ENCODE measurements around the gene GAL3ST1.
"Not testable (repeated sequence)": the region's sequence is repeated elsewhere in the genome, so short reads cannot be mapped to it uniquely, and the experiment has no call there.

Gene GAL3ST1

DNA sequence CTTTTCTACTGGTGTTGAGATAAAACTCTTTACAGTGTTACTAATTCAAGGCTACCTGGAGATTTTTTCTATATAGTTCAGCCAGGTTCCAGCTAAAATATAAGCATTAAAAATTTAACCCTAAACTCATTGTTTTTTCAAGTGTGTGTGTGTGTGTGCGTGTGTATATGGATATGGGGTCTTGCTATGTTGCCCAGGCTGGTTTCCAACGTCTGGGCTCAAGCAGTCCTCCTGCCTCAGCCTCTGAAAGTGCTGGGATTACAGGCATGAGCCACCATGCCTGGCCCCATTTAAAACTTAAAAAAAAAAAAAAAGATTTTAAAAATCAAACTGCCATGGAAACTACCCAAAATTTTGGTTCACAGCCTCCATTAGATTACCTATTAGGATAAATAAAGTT, 21.7 kb upstream of the GAL3ST1 start:
- no peak for DNase-seq

DNA sequence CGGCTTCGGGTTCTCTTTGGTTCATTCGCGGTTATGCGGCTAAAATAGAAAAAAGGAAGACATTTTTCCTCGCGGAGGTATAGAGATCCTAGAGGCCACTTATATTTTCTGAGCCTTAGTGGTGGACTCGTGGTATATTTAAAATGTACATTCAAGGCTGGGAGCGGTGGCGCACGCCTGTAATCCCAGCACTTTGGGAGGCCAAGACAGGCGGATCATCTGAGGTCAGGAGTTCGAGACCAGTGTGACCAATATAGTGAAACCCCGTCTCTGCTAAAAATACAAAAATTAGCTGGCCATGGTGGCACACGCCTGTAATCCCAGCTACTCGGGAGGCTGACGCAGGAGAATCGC, 17.9 kb upstream of the GAL3ST1 start:
- not testable (repeated sequence) for DNase-seq

DNA sequence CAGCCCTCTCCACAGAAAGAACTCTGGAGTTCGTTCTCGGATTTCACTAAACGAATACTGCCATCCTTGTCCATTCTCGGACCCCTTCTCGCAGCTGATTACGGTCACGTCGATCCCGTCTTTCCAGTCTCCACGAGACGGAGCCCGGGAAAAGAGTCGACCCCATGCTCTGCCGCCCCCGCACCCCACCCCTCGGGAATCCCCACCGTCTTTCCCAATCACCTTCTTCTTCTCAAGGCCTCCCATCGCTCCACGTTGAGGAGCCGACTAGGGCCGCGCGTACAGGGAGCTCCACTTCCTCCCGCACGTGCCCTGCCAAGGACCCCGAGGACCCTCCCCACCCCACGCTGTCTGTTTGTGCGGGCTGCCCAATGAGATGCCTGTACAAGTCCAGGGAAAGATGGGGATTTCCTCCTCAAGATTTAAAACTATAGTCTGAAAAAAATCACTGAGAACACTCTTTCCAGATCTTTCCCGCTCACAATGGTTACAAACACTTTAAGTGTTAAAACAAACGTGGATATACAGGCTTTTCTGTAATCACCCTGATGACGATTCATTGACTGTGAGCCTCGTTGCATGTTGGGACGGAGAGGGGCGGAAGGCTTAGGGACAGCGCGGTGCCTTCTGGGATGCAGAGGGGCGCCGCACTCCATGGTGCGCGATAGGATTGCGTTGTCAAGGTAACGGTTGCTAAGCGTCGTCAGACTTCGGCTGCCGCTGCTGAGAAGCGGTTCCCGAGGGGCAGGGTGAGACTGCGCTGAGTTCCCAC, 17.3 kb upstream of the GAL3ST1 start, which contains the start of gene PES1:
Gene PES1, minus strand, starts transcription at position 323 of the 772 bp plus-strand sequence. Its CDS starts 77 bp downstream, at position 246.
- DNase-seq = peak; percentile 96

DNA sequence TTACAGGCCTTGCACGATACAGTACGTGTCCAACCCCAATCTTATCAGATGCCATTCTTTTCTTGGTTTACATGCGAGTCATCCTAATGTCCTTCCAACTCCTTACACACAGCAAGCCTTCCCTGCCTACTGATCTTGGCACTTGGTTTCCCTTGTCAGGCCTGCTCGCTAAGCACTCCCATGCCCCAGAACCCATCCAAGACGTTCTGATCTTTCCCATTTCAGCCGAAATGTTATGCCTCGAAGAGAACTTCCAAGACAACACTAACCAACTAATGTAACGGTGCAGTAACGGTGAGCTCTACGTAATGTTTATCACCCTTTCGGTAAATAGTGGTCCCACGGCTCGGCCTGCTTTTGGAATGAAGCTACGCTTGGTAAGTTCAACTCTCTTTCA, 16.7 kb upstream of the GAL3ST1 start:
- no peak for DNase-seq

DNA sequence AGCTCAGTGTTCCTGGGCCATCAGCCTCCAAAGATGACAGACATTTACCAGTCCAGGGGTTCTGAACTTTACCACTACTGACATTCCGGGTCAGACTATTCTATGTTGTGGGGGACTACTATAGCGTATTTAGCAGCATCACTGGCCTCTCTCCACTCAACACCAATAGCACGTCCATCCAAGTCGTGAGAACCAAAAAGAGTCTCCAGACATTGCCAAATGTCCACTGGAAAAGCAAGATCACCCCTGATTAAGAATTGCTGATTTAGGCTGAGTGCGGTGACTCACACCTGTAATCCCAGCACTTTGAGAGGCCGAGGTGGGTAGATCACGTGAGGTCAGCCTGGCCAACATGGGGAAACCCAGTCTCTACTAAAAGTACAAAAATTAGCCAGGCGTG, 11.9 kb upstream of the GAL3ST1 start:
- DNase-seq = no peak

DNA sequence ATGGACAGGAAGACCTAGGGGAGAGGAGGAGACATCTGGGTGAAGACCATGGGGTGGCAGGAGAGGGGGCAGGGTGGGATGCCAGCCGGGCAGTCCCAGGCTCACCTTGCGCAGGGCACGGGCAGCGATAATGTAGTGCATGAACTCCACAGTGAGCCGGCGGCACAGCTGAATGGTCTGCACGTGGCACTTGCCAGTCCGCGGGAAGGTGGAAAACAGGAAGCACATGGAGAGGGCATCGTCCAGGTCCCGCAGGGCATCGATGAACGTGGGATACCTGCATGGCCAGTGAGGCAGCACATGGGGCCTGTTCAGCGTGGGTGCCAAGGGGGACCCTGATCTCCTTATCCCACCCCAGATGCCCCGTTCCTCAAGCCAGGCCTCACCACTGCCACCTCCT, 10.0 kb upstream of the GAL3ST1 start:
- no peak for DNase-seq

DNA sequence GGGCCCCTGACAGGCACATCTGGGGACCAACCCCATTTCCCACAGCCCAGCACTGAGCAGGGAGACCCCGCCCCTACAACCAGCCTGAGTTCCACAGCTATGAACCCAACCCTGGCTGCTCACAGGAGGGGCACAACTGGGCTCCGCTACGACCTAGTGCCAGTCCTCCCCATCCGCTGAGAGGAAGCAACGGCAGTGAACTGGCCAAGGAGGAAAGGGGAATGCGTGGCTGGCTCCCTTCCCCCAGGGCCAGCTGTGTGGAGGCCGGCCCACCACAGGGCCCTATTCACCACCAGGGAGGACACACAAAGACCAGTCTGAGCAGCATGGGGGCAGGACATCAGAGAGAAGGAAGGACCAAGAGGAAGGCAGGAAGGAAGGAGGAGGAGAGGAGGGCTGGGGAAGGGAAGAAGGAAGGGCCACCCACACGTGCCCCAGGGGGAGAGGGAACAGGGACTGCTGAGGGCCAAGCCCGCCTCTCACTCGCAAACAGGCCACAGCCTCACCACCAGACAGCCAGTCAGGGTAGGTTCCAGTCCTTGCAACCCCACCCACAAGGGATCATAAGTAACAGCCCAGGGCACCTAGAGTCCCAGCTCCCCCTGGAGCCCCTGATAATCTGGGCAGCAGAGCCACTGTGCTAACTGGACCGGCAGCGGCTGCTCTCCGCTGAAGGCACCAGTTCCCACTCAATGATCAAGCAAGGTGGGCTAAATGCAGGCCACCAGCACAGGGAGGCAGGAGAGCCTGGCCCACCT, 8.5 kb upstream of the GAL3ST1 start:
- no peak for DNase-seq

DNA sequence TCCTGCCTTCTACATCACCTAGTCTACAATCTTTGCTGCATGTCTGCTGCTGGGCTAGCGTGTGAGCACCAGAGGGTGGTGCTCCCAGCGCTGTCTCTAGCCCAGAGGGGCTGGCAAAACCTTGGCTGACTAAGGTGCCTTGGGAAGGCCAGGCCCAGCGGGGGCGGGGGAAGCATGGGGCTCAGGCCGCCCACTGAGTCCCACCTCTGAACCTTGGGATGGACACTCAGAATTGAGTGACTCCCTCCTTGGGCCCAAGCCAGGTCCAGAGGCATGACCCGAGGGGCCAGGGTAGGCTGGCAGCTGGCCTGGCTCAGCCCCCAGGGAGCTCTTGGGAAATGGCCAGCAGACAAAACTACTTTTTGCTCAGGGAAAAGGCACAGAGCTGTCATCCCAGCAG, 7.6 kb upstream of the GAL3ST1 start:
- DNase-seq = no peak

DNA sequence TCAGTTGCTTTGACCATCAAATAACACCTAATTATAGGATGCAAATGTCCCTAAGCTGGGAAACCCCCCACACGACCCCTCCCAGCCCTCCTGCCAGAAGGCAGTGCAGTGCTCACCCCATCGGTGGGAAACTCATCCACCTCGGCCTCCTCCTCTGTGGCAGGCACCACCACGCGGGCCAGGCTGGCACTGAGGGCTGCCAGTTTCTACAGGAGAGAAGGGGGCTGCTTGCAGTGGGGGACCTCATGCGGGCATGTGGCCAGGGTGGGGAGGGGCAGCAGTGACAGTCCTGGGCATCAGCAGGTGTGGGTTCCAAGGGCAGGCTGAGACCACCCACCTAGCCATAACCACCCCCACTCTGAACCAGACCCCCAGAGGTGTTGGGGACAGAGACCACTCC, 6.4 kb upstream of the GAL3ST1 start:
- no peak for DNase-seq

DNA sequence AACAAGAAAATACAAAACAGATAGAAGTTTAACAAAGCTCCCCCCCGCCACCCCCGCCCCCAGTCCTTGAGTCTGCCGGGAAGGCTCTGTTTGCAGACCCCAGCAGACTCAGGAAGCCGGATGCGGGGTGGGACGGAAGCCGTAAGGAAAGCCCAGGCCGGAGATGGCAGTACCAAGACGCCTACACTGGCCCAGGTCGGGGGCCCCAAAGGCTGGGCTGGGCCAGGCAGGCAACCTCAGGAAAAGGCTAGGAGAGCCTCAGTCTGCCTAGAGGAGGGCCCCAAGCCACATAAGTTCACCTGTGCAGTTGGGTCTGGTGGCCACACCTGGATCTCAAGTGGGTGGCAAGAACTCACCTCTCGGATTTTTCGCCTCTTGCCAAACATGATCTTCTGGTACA, 4.0 kb upstream of the GAL3ST1 start:
- DNase-seq = no peak

DNA sequence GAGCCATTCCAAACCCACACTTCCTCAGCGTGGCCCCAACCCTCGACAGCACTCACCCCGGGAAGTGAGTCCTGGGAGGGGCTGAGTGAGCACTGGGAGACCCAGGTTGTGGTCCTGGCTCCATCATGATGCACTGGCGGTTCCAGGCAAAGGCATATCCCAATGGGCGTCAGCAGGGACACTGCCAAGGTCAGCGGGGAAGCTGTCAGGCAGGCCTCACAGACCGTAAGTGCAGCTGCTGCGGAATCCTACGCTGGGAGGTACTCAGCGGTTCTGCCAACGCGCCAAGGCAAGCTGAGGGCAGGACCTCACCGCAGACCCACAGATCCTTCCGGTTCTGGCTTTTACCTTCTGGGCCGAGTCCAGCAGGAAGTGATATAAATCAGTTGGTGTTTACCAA, 1.4 kb upstream of the GAL3ST1 start:
- DNase-seq = no peak

DNA sequence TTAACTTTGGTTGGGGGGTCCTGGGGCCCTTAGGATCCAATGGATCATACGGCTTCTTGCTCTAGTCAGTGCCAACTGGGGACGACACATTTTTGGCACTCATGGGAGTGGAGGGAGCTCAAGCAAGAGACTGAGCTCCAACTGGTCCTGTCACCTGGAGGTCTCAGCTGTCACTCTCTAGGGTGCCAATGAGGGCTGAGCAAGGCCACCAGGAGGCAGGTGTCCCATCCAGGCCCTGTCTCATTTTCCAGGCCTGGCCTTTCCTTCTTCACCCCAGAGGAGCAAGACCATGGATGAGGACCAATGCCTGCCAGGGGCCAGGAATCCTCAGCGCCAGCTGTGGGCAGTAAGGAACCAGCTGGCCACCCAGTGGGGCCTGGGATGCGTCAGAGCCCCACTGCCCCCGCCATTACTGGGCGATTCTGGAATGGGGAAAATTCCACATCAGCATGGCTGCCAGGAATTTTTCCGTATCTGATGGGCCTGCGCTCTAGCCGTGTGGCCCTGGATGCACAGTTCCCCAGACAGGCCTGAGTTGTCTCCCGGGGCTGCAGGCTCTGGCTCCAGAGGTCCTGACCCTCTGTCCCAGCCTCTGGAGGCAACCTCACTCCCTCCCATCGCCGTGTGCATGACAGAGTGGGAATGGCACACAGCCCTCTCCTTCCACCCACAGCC, 669 bp upstream of the GAL3ST1 start:
- DNase-seq = no peak

DNA sequence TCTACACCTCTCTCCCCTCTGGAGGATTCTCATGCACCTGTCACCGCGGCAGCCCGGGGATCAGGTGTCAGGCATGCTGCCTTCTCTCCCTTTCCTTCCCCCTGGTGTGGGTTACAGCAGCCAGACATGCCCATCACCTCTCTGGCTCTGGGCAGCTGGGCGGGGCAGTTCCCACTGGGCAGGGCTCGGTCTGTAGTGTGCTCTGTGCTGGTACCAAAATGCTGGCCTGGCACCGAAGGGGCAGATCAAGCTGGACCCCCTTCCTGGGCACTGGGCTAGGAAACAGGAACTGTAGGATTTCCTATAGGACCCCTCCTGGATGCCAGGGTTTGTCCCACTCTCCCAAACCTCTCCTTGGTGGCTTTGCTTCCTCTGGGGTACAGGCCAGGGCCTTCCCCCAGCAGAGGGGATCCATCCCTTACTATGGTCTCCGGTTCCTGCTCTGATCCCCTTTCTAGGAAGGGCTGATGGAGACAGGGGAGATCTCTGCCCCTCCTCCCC, 821 bp downstream of the GAL3ST1 start:
- DNase-seq = no peak

DNA sequence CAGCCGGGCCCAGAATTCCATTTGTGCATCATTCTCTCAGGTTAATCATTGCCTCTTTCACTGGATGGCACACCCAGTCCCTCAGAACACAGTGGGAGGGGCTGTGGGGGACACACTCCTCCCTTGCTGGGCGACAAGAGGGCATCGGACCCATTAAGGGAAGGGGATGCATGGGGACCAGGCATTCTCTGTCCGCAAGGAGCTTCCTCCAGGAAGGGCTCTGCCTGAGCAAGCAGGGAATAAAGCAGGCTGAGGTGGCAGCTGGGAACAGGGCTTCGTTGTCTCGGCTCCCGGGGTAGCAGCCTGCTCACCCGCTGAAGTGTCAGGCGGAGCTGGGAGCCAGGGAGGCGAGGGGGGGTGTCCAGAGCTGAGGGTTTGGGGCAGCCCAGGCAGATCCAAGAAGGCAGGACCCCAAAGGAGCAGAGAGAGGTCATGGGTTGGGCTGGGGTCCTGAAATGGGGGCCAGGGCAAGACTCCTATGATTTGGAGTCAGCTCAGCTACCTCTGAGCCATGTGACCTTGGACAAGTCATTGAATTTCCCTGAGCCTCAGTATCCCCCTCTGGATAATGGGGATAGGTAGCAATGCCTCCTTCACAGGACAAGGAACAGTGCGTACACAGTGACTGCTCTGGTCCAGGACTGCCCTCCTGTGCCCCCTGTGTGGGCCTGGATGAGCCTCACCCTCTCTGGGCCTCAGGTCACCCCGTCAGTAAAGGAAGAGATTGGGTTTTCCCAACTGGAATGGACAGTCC, 1.4 kb downstream of the GAL3ST1 start:
- DNase-seq = no peak

DNA sequence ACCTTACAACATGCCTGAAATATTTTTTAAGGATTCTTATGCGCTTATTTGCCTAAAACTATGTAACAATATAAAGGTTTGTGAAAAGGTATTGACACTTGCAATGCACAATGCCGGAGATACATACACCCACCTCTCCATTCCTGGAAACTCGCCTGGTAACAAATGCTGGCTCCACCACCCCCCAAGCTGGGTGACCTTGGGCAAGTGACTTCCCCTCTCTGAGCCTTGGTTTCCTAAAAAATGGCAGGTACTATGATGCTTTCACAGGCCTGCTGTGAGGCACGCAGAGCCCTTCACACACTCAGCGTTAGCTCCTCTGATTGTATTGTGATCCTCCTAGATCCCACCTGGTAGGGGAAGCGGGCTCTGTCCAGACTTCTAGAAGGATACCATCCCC, 2.3 kb downstream of the GAL3ST1 start:
- DNase-seq = no peak

DNA sequence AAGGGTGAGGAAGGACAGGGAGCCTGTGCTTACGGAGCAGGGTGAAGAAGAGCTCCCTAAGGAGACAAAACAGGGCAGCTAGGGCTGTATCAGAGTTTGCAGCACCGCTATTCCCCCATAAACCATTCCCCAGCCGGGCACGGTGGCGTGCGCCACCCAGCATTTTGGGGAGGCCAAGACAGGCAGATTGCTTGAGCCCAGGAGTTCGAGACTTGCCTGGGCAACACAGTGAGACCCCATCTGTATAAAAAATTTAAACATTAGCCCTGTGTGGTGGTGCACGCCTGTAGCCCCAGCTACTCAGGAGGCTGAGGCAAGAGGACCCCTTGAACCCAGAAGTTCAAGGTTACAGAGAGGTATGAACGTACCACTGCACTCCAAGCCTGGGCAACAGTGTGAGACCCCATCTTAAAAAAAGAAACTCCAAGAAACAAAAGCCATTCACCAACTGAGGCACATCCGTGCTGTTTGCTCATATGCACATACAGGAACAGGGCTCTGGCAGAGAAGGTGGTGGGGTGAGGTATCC, 4.7 kb downstream of the GAL3ST1 start:
- DNase-seq = no peak

DNA sequence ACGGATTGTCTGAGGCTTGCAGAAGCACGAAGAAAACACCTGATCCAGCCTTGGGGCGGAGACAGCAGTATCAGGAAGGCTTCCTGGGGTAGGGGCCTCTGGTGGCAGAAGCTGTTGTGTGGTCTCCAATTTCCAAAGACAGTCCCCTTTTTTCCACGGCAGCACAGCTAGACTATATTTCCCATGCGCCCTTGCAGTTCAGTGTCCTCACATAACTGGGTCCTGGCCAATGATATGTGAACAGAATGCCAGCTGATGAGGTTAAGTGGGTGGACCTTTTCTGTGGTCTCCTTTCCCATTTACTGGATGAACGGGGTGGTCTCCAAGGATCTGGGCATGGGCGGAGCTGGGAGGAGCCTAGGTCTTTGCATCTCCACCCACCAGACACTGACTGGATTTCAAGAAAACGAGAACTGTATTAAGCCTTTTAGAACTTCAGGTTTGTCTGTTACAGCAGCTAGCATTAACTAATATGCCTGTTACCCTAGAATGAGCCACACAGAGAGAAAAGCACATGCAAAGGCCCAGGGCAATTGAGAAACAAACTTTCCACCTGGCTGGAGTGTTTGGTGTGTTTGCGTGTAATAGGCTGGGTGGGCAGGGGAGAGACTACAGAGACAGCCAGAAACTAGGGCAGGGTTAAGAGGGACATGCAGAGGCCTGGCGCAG, 6.2 kb downstream of the GAL3ST1 start:
- DNase-seq = no peak

DNA sequence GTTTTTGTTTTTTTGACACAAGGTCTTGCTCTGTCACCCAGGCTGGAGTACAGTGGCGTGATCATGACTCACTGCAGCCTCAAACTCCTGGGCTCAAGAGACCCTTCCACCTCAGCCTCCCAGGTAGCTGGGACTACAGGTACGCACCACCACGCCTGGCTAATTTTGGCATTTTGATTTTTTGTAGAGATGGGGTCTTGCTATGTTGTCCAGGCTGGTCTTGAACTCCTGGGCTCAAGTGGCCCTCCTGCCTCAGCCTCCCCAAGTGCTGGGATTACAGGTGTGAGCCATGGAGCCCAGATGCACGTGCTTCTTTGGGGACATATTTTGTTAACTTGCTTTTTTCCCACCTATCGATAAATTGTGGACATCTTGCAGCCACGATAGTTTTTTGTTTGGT, 7.2 kb downstream of the GAL3ST1 start:
- DNase-seq = not testable (repeated sequence)

DNA sequence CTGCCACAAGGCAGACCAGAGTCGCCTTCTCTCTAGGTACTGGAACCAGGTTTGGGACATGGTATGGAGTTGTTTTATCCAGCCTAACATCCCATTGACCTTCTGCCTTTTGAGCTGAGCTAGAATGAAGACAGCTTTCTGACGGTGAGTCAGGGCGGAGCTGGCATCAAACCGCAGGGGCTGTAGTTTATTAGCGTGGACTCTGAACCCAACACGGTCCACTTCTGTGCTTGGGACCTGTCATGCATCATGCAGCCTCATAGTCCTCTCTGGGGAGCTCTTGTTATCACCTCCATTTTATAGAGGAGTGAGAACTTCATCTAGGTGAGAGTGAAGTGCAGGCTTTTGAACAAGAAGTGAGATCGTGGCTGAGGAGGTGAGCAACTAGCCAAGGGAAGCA, 8.3 kb downstream of the GAL3ST1 start:
- no peak for DNase-seq

DNA sequence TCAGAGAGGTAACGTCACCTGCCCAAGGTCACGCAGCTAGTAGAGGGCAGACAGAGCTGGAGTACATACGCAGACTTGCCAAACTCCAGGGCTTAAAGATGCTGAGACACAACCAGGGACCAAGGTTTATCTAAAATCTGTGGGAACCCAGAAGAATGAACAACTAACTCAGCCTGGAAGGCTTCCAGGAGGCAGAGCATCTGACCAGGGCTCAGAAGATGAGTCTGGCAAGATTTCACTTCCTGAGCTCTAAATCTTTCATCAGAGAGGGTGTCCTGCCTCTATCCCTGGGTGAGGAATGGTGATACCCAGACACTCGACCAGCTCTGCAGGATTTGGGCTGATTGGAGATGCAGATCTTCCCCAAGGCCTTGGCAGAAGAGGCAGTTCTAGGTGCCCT, 9.1 kb downstream of the GAL3ST1 start:
- DNase-seq = no peak

DNA sequence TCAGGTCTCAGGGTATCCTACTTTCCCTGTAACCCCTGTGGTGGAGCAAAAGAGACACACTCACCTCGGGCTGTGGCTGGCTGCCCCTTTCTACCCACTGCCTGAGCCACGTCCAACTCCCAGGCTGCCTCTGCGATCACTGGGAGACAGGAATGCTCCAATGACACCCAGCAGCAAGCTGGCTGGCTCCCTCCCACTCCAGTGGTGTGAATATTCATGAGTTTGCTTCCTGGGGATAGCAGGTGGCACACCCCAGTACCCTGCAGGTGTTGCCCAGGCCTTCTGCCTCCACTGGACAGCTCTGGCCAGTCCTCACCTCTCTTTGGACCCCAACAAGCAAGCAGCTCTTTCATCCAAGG, 9.7 kb downstream of the GAL3ST1 start:
- DNase-seq = no peak

DNA sequence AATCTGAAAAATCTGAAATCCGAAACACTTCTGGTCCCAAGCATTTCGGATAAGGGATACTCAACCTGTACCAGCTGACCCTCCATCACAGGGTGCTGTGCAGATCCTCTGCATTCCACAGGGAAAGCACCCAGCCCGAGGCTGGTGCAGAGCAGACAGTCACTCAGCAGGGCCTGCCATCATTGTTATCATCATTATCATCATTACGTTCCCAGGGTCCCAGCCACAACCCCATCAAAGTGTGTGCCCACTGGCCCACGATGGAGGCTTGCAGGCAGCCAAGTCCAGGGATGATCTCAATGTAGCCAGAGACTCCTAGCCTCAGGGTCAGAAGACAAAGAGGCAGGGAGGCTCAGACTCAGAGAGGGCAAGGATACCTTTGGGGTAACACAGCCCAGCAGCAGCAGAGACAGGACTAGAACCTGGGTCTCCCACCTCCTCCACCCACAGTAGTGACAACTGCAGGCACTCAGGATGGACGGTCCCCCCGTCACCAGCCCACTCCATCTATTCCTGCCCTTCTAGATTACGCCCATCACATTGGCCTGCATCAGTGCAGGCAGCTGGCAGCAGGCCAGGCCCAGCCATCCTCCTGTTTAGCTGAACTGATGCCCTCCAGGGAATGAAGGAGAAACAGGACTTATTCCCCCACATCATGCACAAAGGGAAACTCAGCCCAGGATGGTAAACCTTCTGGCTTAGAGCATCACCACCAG, 10.3 kb downstream of the GAL3ST1 start:
- no peak for DNase-seq
